Left renal pelvis (tissue), 4 donors: ENCODE results near the gene ALPG. TPM values are rescaled to one million over a fixed set of nuclear protein-coding genes. Genes with fewer than 3 reads are reported as not detected.
"Not testable (repeated sequence)": the region's sequence is repeated elsewhere in the genome, so short reads cannot be mapped to it uniquely, and the experiment has no call there.

Source experiments
- DNase-seq, 4 donors: peaks; one replicate each; pipeline ENCODE4 v3.0.0-alpha.2; 2013; ENCODE audit warnings: low read depth in 4 of 4, low spot score in 3 of 4
- polyA plus RNA-seq, 4 donors: library from polyadenylated mRNA; unstranded; fragments of 120-200 nt; gene quantifications; one replicate each; pipeline ENCODE4 v1.2.1, GENCODE V29; 2013; ENCODE audit not compliant: insufficient read length in 4 of 4

Gene ALPG
- polyA plus RNA-seq, 4 donors: not detected

DNA sequence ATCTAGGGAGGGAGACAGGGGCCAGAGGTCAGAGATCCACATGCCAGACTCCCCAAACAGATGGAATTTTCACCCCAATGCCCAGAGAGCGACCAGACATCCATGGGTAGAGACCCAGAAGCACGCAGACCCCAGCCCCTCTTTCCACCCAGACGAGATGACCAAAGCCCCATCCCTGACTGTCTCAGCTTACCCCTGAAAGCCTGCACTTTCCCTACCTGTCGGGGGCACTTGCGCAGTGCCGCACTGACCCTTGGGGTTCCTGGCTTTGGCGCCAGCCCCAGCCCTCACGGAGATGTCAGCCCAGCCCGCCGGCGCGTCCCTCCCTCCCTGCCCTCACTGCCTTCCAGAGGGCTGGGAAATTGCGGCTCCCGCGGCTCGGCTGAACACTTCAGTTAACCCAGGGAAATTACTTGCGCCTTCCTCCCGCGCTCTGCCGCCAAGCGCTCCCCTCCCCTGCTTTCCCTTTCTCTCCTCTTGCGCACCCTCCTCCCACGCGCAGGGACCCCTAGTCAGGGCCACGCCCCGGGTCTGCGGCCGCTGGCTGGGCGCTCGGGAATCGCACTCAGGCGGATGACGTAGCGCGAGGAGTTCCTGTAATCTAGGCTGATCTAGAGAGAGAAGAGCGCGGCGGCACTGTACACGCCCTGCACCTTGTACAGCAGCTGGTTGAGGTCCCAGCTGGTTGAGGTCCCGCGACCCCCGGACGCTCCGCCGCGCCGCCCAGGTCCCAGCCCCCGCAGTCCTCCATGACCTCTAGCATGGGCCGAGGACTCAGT is 12.0 kb downstream of the ALPG start:
- DNase-seq: no peak

GRCh38 chr2:232419245-232420072 is 12.8 kb downstream of the ALPG start:
- DNase-seq: no peak

DNA sequence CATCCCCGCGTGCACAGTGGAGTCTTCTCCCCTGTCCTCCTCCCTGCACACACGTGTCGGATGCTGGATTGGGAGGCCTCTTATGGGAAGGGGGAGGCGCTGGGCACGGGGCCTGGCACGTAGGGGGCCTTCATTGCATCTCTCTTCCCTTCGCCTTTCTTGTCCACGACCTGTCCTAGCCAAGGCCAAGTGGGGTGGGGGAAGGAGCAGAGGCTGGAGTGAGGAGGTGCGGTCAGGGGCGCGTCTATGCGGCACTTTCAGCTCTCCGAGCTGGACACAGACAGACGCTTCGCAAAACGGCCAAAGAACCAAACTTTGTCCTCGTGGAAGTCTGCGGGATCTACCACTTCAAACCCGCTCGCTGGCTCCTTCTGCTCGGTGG is 13.4 kb downstream of the ALPG start:
- no peak for DNase-seq

- DNase-seq: no peak
Observed at GRCh38 chr2:232420463-232421188, 14.0 kb downstream of the ALPG start.

GRCh38 chr2:232421189-232421785 is 14.6 kb downstream of the ALPG start:
- no peak for DNase-seq

DNA sequence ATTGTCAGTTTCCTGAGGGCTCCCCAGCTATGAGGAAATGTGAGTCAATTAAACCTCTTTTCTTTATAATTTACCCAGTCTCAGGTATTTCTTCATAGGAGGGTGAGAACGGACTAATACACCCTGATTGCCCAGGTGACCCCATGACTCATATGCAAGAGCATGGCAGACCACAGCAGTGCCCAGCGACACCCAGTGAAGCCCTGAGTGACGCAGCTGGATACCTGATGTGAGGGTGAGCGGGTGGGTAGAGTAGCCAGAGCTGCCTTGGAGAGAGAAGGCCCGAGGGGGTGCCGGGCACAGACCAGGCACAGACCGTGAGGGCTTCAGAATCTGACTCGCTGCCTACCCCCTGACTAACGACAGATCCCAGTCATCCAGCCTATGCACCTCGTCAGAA is 15.4 kb downstream of the ALPG start:
- no peak for DNase-seq

DNA sequence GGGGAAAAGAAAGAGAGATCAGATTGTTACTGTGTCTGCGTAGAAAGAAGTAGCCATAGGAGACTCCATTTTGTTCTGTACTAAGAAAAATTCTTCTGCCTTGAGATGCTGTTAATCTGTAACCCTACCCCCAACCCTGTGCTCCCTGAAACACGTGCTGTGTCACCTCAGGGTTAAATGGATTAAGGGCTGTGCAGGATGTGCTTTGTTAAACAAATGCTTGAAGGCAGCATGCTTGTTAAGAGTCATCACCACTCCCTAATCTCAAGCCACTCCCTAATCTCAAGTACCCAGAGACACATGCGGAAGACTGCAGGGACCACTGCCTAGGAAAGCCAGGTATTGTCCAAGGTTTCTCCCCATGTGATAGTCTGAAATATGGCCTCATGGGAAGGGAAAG is 16.4 kb downstream of the ALPG start:
- not testable (repeated sequence) for DNase-seq

GRCh38 chr2:232423407-232423806 is 16.8 kb downstream of the ALPG start:
- not testable (repeated sequence) for DNase-seq

DNA sequence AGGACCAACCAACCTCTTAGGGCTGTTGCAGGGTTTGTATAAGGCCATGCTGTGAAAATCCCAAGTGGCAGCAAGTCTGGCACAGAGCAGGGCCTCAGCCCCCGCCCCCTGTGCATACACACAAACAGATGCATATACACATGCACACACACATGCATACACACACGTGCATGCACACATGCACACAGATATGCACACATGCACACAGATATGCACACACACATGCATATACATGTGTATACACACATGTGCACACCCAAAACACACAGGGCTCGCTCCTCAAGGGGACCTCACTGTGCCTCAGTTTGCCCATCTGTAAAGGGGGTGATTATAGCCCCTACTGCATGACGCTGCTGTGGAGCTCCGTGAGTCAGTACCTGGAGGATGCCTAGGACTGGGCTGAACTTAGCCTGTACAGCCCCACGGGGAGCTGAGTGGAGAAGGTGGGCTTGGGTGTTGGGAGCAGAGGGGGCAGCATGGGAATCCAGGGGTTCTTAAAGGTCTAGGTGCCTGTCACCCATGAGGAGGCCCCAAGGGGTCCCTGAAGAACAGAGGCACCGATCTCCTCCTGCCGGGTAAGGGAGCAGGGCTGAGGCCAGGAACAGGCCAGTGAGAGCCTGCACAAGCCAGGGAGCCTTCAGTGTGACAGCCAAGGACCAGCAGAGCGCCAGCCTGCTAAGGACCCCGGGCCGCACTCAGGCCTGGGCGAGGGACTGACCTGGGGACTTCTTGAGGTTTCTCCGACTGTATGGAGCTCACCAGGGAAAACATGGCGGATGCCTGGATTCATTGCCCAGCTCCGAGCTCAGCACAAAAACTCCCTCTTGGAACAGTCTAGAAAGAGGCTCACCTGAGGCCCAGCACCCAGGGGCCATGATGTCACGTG is 25.3 kb downstream of the ALPG start:
- DNase-seq: no peak

DNA sequence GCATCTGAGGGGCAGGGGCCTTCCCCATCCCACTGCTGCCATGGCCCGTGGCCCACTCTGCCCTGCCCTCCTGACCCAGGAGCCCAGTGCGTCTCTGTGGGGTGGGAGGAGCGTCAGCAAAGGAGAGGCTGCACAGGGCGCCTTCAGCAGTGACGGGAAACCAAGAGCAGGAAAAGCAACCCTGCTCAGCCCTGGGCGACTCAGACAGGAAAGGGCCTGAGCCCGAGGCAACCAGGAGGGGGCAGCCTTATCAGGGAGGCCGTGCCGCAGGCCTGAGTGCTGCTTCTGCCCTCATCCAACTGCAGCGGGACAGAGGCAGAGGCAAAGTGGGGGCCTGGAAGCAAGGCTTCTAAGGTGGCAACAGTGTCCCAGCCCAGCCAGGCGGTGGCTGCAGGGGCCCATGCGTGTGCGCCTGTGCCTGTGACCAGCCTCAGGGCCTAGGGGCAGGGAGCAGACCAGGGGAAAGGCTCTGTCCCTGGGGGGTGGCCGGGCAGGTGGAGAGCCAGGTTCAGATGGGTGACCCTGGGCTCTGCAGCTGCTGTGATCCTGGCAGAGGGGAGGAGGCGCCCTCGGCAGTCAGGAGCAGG is 26.0 kb downstream of the ALPG start:
- no peak for DNase-seq

DNA sequence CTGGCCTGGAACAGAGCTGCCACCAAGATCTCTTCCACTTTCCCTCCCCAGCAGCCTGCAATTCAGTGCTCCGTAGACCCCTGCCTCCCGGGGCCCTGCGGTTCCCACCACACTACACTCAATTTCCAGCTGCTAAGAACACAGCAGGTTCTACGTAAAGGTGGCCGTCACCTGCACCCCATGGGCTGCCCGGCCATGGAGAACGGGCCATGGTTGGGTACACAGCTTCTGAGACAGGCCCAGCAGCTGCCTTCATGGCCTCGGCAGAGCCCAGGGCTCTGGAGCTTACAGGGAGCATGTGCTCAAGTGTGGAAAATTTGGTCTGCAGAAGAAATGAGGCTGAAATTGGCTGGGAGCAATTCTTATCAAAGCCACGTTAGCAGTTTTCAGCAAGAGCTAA is 27.0 kb downstream of the ALPG start:
- not testable (repeated sequence) for DNase-seq

DNA sequence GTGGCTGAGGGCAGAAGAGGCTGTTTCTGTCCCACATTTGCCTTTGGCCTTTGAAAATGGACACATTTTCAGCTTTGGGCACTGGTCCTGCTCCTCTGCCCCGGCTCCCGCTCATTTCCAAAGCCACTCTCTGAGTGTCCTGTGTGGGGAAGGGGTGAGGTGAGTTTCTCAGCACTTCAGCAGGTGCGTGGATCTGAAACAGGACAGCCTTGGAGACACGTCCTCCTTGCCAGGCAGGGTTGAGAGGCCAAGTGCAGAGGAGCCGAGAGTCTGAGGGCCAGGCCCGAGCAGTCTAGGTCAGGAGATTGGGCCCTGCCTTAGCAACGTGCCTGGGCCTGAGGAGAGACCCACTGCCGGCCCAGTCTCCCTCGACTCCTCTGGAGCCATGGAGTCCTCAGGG is 27.4 kb downstream of the ALPG start:
- no peak for DNase-seq

DNA sequence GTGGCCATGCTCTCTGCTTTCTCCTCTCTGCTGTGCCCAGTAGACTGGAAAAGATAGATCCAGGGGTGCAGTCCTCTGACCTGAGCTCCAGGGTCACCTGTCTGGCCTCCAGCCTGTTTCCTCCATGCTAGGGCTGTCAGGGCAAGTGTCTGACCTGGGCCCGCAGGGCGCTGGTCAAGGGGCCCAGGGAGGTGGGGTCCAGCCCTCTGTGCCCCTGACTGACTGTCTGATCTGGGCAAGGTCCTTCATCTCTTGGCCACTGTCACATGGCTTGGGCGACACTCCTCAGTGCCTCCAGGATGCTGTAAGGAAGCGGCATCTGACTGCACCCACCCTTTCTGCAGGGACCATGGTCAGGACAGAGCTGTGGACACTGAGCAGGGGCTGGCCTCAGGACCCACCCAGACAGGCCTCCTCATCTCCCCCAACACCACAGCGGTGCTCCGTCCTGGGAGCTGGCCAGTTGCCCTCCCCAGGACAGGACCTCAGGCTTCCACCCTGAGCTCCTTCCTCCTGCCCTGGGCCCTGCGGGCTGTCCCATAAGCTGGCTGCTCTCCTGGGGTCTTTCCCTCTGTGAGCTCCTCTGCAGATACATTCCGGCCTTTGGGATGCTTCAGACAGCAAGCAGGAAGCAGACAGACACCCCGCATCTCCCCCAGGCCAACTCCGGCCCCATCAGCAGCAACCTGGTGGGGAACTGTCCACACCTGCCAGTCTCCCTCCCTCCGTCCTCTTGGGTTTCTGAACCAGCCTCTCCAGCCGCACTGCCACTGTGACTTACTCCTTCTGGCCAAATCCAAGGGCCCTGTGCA is 28.1 kb downstream of the ALPG start:
- DNase-seq: no peak

- no peak for DNase-seq
Observed at GRCh38 chr2:232435375-232435648, 28.7 kb downstream of the ALPG start.

- DNase-seq: no peak
Observed at GRCh38 chr2:232435805-232436204, 29.2 kb downstream of the ALPG start.

- DNase-seq: no peak
Observed at GRCh38 chr2:232436381-232437194, 29.9 kb downstream of the ALPG start.

- no peak for DNase-seq
Observed at GRCh38 chr2:232437195-232437571, 30.5 kb downstream of the ALPG start.

- no peak for DNase-seq
Observed at GRCh38 chr2:232438091-232438490, 31.4 kb downstream of the ALPG start.
